ENCODE results near the gene SPNS3.

DNA sequence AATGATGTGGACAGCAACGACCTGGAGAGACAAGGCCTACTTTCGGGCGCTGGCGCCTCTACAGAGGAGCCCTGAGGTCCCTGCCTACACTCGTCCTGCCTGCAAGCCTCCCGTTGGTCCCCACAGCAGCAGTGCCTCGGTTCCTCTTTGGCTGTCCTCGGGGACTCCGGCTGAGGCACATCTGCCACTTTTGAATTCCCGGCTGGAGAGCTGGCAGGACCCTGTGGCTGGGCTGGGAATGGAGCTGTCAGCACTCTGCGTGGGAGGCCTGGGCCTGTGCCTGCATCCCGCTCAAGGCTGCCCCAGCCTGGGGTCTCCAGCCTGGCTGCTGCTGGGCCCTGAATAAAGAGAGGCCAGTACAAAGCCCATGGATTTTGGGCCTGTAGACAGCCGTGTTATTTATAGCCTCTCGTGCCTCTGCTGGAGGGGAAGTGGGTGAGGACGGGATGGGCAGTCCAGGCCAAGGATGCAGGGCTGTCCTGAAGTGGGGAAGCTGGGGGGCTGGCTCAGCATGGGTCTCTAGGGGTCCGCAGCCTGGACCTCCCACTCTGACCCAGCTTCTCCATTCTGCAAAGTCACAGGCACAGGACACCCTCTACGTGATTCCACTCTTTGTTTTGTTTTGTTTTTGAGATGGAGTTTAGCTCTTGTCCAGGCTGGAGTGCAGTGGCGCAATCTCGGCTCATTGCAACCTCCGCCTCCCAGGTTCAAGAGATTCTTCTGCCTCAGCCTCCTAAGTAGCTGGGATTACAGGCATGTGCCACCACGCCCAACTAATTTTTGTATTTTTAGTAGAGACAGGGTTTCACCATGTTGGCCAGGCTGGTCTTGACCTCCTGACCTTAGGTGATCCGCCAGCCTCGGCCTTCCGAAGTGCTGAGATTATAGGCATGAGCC lies 54.3 kb downstream of the SPNS3 start:
- TF ChIP-seq, protein P1, sequence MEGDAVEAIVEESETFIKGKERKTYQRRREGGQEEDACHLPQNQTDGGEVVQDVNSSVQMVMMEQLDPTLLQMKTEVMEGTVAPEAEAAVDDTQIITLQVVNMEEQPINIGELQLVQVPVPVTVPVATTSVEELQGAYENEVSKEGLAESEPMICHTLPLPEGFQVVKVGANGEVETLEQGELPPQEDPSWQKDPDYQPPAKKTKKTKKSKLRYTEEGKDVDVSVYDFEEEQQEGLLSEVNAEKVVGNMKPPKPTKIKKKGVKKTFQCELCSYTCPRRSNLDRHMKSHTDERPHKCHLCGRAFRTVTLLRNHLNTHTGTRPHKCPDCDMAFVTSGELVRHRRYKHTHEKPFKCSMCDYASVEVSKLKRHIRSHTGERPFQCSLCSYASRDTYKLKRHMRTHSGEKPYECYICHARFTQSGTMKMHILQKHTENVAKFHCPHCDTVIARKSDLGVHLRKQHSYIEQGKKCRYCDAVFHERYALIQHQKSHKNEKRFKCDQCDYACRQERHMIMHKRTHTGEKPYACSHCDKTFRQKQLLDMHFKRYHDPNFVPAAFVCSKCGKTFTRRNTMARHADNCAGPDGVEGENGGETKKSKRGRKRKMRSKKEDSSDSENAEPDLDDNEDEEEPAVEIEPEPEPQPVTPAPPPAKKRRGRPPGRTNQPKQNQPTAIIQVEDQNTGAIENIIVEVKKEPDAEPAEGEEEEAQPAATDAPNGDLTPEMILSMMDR (tag by site-specific recombination; IDR thresholded peaks at IDR 0.05), result no peak
- TF ChIP-seq ZFP69B (tag by site-specific recombination; IDR thresholded peaks at IDR 0.05) (no peak), ZBTB17 (tag by site-specific recombination; IDR thresholded peaks at IDR 0.05) (no peak), ZNF146 (tag by site-specific recombination; IDR thresholded peaks at IDR 0.05) (no peak), ZBTB20 (tag by site-specific recombination; IDR thresholded peaks at IDR 0.05) (no peak), ZNF776 (tag by site-specific recombination; IDR thresholded peaks at IDR 0.05; ENCODE audit: borderline replicate concordance) (no peak)
- TF ChIP-seq, protein P2, sequence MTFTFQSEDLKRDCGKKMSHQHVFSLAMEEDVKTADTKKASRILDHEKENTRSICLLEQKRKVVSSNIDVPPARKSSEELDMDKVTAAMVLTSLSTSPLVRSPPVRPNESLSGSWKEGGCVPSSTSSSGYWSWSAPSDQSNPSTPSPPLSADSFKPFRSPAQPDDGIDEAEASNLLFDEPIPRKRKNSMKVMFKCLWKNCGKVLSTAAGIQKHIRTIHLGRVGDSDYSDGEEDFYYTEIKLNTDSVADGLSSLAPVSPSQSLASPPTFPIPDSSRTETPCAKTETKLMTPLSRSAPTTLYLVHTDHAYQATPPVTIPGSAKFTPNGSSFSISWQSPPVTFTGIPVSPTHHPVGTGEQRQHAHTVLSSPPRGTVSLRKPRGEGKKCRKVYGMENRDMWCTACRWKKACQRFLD (tag by site-specific recombination; IDR thresholded peaks at IDR 0.05), result no peak
- TF ChIP-seq, protein P3, sequence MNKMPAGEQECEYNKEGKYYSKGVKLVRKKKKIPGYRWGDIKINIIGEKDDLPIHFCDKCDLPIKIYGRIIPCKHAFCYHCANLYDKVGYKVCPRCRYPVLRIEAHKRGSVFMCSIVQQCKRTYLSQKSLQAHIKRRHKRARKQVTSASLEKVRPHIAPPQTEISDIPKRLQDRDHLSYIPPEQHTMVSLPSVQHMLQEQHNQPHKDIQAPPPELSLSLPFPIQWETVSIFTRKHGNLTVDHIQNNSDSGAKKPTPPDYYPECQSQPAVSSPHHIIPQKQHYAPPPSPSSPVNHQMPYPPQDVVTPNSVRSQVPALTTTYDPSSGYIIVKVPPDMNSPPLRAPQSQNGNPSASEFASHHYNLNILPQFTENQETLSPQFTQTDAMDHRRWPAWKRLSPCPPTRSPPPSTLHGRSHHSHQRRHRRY (tag by site-specific recombination; IDR thresholded peaks at IDR 0.05), result no peak
- TF ChIP-seq, protein P4, sequence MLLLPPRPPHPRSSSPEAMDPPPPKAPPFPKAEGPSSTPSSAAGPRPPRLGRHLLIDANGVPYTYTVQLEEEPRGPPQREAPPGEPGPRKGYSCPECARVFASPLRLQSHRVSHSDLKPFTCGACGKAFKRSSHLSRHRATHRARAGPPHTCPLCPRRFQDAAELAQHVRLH (tag by site-specific recombination; IDR thresholded peaks at IDR 0.05), result no peak
- TF ChIP-seq, protein P5, sequence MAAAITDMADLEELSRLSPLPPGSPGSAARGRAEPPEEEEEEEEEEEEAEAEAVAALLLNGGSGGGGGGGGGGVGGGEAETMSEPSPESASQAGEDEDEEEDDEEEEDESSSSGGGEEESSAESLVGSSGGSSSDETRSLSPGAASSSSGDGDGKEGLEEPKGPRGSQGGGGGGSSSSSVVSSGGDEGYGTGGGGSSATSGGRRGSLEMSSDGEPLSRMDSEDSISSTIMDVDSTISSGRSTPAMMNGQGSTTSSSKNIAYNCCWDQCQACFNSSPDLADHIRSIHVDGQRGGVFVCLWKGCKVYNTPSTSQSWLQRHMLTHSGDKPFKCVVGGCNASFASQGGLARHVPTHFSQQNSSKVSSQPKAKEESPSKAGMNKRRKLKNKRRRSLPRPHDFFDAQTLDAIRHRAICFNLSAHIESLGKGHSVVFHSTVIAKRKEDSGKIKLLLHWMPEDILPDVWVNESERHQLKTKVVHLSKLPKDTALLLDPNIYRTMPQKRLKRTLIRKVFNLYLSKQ (tag by site-specific recombination; IDR thresholded peaks at IDR 0.05; ENCODE audit: borderline replicate concordance), result no peak
- TF ChIP-seq, protein P6, sequence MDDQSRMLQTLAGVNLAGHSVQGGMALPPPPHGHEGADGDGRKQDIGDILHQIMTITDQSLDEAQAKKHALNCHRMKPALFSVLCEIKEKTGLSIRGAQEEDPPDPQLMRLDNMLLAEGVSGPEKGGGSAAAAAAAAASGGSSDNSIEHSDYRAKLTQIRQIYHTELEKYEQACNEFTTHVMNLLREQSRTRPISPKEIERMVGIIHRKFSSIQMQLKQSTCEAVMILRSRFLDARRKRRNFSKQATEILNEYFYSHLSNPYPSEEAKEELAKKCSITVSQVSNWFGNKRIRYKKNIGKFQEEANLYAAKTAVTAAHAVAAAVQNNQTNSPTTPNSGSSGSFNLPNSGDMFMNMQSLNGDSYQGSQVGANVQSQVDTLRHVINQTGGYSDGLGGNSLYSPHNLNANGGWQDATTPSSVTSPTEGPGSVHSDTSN (CRISPR knock-in tag; IDR thresholded peaks at IDR 0.05), result no peak
- TF ChIP-seq, protein P7, sequence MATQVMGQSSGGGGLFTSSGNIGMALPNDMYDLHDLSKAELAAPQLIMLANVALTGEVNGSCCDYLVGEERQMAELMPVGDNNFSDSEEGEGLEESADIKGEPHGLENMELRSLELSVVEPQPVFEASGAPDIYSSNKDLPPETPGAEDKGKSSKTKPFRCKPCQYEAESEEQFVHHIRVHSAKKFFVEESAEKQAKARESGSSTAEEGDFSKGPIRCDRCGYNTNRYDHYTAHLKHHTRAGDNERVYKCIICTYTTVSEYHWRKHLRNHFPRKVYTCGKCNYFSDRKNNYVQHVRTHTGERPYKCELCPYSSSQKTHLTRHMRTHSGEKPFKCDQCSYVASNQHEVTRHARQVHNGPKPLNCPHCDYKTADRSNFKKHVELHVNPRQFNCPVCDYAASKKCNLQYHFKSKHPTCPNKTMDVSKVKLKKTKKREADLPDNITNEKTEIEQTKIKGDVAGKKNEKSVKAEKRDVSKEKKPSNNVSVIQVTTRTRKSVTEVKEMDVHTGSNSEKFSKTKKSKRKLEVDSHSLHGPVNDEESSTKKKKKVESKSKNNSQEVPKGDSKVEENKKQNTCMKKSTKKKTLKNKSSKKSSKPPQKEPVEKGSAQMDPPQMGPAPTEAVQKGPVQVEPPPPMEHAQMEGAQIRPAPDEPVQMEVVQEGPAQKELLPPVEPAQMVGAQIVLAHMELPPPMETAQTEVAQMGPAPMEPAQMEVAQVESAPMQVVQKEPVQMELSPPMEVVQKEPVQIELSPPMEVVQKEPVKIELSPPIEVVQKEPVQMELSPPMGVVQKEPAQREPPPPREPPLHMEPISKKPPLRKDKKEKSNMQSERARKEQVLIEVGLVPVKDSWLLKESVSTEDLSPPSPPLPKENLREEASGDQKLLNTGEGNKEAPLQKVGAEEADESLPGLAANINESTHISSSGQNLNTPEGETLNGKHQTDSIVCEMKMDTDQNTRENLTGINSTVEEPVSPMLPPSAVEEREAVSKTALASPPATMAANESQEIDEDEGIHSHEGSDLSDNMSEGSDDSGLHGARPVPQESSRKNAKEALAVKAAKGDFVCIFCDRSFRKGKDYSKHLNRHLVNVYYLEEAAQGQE (tag by site-specific recombination; IDR thresholded peaks at IDR 0.05), result no peak

All from HEK293 (cell line).